Measurements from ENCODE around the gene TBC1D5.

- no peak for TF ChIP-seq CTCF (IDR thresholded peaks at IDR 0.05; ENCODE audit: low read depth, low read length, poor library complexity, severe bottlenecking)
- no peak for TF ChIP-seq EZH2phosphoT487 (IDR thresholded peaks at IDR 0.05; ENCODE audit: borderline replicate concordance, low read length)
These were observed 482.2 kb downstream of the TBC1D5 start for GRCh38 chr3:17260257-17260656.
